ENCODE results near the gene SLC2A11.

GRCh38 chr22:23906641-23907040 lies 49.0 kb downstream of the SLC2A11 start:
- no peak for TF ChIP-seq POLR2AphosphoS5 (IDR thresholded peaks at IDR 0.05)
- no peak for TF ChIP-seq POLR2A (IDR thresholded peaks at IDR 0.05)
- TF ChIP-seq CTCF (IDR thresholded peaks at IDR 0.05), result no peak
- no peak for TF ChIP-seq EP300 (IDR thresholded peaks at IDR 0.05)

Measured in stomach (tissue), 4 donors.